ENCODE results near the gene PDE4D. TPM values are rescaled to one million over a fixed set of nuclear protein-coding genes. Genes with fewer than 3 reads are reported as not detected.

PDE4D gene
- total and polyA plus RNA-seq, 4 donors: 12.8 to 167 (median 44.5) TPM

DNA sequence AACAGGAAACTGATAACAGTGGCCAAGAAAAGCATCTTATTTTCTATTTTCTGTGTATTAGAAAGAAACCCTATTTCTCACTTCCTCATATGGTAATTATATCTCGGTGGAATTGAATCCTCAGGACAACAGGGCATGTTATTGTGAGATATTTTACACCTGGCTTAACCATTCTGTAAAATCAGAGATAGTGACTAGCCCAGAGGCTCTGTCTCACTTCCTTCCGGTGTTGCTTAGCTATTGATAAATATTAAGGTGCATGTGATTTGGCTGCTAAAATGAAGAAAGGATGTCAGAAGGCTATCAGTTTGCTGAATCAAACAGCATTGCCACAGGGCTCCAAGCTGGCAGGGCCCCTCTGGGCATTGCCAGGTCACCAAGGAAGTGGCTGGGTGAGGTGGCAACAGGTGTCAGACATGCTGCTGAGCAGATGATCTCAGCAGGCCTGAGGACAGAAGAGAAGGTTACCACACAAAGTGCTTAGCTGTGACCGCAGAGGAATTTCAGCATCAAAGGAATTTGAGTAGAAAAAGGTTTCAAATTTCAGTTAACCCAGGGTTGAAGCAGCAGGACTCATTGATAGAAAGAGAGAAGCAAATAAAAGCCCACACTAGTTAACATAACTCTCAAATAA is 330.7 kb downstream of the PDE4D start:
- H3K36me3 ChIP-seq (ENCODE audit: control insufficient read depth in 4 of 4, insufficient read depth in 4 of 4, low read length in 4 of 4): peaks cover 0 to 4% (median 0%) of the 10 kb centered on the region in 4 donors
- ATAC-seq (ENCODE audit: insufficient read depth, low FRiP score) (peak; percentile 44), DNase-seq (peak; percentile 16 to 72 (median 25))
- no peak for TF ChIP-seq CTCF (IDR thresholded peaks at IDR 0.05; ENCODE audit: control extremely low read depth, extremely low read depth)
- no peak overlapping the region for H3K27ac ChIP-seq (ENCODE audit: low read depth in 1 of 2, low read length in 1 of 2)
- H3K4me3 ChIP-seq: no peak overlapping the region
- WGBS, 2 donors: 23% methylated on average over 3 of the region's 3 CpGs
- no peaks in the 10 kb centered on the region for H3K27me3 ChIP-seq (ENCODE audit: control insufficient read depth in 3 of 3, insufficient read depth in 3 of 3, low read length in 2 of 3)
- no peak overlapping the region for H3K9ac ChIP-seq (ENCODE audit: insufficient read depth in 1 of 2, low read length in 2 of 2)
- peaks cover 0 to 1% (median 0%) of the 10 kb centered on the region in 4 donors for H3K9me3 ChIP-seq (ENCODE audit: control insufficient read depth in 4 of 4, insufficient read depth in 3 of 4, low read length in 3 of 4)
- peaks cover 0 to 30% (median 0%) of the 10 kb centered on the region in 5 donors for H3K4me1 ChIP-seq (ENCODE audit: control insufficient read depth in 5 of 5, insufficient read depth in 5 of 5, low read length in 5 of 5)

- H3K36me3 ChIP-seq (ENCODE audit: control insufficient read depth in 4 of 4, insufficient read depth in 4 of 4, low read length in 4 of 4): peaks cover 0 to 6% (median 2%) of the 10 kb centered on the region in 4 donors
- no peak for TF ChIP-seq CTCF (IDR thresholded peaks at IDR 0.05; ENCODE audit: control extremely low read depth, extremely low read depth)
- H3K27me3 ChIP-seq (ENCODE audit: control insufficient read depth in 3 of 3, insufficient read depth in 3 of 3, low read length in 2 of 3): no peaks in the 10 kb centered on the region
- 75 to 87% methylated on average over 2 of the region's 2 CpGs for whole genome bisulfite sequencing, 2 donors
- H3K4me3 ChIP-seq: no peak overlapping the region
- H3K4me1 ChIP-seq (ENCODE audit: control insufficient read depth in 5 of 5, insufficient read depth in 5 of 5, low read length in 5 of 5): peaks cover 0 to 30% (median 0%) of the 10 kb centered on the region in 5 donors
- DNase-seq (no peak), ATAC-seq (ENCODE audit: insufficient read depth, low FRiP score) (no peak)
- H3K9ac ChIP-seq (ENCODE audit: insufficient read depth in 1 of 2, low read length in 2 of 2): no peak overlapping the region
- H3K27ac ChIP-seq (ENCODE audit: low read depth in 1 of 2, low read length in 1 of 2): no peak overlapping the region
- H3K9me3 ChIP-seq (ENCODE audit: control insufficient read depth in 4 of 4, insufficient read depth in 3 of 4, low read length in 3 of 4): peaks cover 0 to 1% (median 0%) of the 10 kb centered on the region in 4 donors
These were observed 333.0 kb downstream of the PDE4D start for GRCh38 chr5:59560553-59560952.

DNA sequence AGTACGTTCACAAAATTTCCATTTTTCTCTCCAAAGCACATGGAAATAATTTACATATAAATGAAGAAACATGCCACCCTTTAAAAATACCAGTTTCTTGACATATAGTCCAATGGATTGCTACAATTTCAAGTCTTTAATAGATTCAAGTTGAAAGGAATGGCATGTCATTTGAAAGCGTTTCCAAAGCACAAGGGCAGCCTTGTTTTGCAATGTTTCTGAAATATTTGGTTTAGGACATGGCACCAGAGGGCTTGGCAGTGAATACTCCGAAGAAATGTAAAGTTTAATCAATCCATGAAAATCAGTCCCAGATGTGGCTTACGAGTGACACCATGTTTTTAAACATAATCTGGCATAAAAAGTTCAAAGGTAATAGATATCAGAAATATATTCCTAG is 333.7 kb downstream of the PDE4D start:
- peaks cover 0 to 30% (median 0%) of the 10 kb centered on the region in 5 donors for H3K4me1 ChIP-seq (ENCODE audit: control insufficient read depth in 5 of 5, insufficient read depth in 5 of 5, low read length in 5 of 5)
- 78 to 92% methylated on average over 4 of the region's 4 CpGs for WGBS, 2 donors
- DNase-seq: peak in 2 of 3 donors; percentile 19 to 37
- H3K4me3 ChIP-seq: no peak overlapping the region
- no peak overlapping the region for H3K9ac ChIP-seq (ENCODE audit: insufficient read depth in 1 of 2, low read length in 2 of 2)
- no peak overlapping the region for H3K27ac ChIP-seq (ENCODE audit: low read depth in 1 of 2, low read length in 1 of 2)
- H3K36me3 ChIP-seq (ENCODE audit: control insufficient read depth in 4 of 4, insufficient read depth in 4 of 4, low read length in 4 of 4): peaks cover 0 to 6% (median 1%) of the 10 kb centered on the region in 4 donors
- no peaks in the 10 kb centered on the region for H3K9me3 ChIP-seq (ENCODE audit: control insufficient read depth in 4 of 4, insufficient read depth in 3 of 4, low read length in 3 of 4)
- no peak for ATAC-seq (ENCODE audit: insufficient read depth, low FRiP score)
- no peak for TF ChIP-seq CTCF (IDR thresholded peaks at IDR 0.05; ENCODE audit: control extremely low read depth, extremely low read depth)
- H3K27me3 ChIP-seq (ENCODE audit: control insufficient read depth in 3 of 3, insufficient read depth in 3 of 3, low read length in 2 of 3): no peaks in the 10 kb centered on the region

Data from lung (tissue), 12 donors.